Measurements from ENCODE around the gene RMND5B.

RMND5B gene

GRCh38 chr5:178113141-178113787, 17.6 kb upstream of the RMND5B start, which contains the start of gene N4BP3:
N4BP3 (plus strand) TSS chr5:178113532; CDS start chr5:178119584, 6,052 bp downstream.
- in situ Hi-C loops (cut with HindIII; ENCODE audit: low sequenced_read_pairs) = no loop called here

- in situ Hi-C loops (cut with HindIII; ENCODE audit: low sequenced_read_pairs) = no loop called here
Observed at GRCh38 chr5:178113841-178114324, 16.9 kb upstream of the RMND5B start.

GRCh38 chr5:178114325-178115135, 16.3 kb upstream of the RMND5B start:
- in situ Hi-C loops (cut with HindIII; ENCODE audit: low sequenced_read_pairs) = no loop called here

- in situ Hi-C loops (cut with HindIII; ENCODE audit: low sequenced_read_pairs) = no loop called here
Observed at GRCh38 chr5:178115136-178115813, 15.5 kb upstream of the RMND5B start.

- in situ Hi-C loops (cut with HindIII; ENCODE audit: low sequenced_read_pairs) = no loop called here
Observed at GRCh38 chr5:178115814-178116142, 15.0 kb upstream of the RMND5B start.

- in situ Hi-C loops (cut with HindIII; ENCODE audit: low sequenced_read_pairs) = no loop called here
Observed at GRCh38 chr5:178116143-178116885, 14.5 kb upstream of the RMND5B start.

GRCh38 chr5:178117923-178118701, 12.7 kb upstream of the RMND5B start:
- in situ Hi-C loops (cut with HindIII; ENCODE audit: low sequenced_read_pairs) = no loop called here

- in situ Hi-C loops (cut with HindIII; ENCODE audit: low sequenced_read_pairs) = no loop called here
Observed at GRCh38 chr5:178119915-178120606, 10.8 kb upstream of the RMND5B start.

- in situ Hi-C loops (cut with HindIII; ENCODE audit: low sequenced_read_pairs) = no loop called here
Observed at GRCh38 chr5:178120607-178121357, 10.0 kb upstream of the RMND5B start.

GRCh38 chr5:178121391-178122276, 9.2 kb upstream of the RMND5B start:
- in situ Hi-C loops (cut with HindIII; ENCODE audit: low sequenced_read_pairs) = no loop called here

- in situ Hi-C loops (cut with HindIII; ENCODE audit: low sequenced_read_pairs) = no loop called here
Observed at GRCh38 chr5:178122346-178122745, 8.5 kb upstream of the RMND5B start.

- in situ Hi-C loops (cut with HindIII; ENCODE audit: low sequenced_read_pairs) = no loop called here
Observed at GRCh38 chr5:178123094-178123965, 7.5 kb upstream of the RMND5B start.

GRCh38 chr5:178123966-178124925, 6.6 kb upstream of the RMND5B start:
- in situ Hi-C loops (cut with HindIII; ENCODE audit: low sequenced_read_pairs) = no loop called here

GRCh38 chr5:178125253-178125906, 5.4 kb upstream of the RMND5B start:
- in situ Hi-C loops (cut with HindIII; ENCODE audit: low sequenced_read_pairs) = no loop called here

GRCh38 chr5:178126556-178126955, 4.3 kb upstream of the RMND5B start:
- in situ Hi-C loops (cut with HindIII; ENCODE audit: low sequenced_read_pairs) = no loop called here
